Measurements from ENCODE around the gene ZSCAN21.

The ZSCAN21 gene

DNA sequence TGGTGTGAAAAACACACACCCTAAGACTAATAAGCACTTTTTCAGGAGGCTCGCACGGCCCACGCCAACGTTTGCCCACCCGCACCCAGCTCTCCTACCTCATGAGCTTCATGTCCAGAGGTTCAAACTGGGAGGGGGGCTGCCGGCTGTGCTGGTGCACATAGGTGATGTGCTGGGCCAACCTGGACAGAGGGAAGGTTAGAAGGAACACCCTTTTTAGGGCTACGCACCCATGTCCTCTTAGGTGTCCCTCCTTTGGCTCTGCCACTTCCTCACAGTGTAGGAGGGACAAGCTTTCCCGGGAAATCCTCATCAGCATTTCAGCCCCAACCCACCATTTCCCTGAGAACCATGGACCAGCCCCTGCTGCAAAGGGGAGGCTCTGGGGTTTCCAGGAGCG is 45.7 kb downstream of the ZSCAN21 start:
- H3K27ac Mint-ChIP-seq = no peak overlapping the region
- peaks cover 90% of the 10 kb centered on the region for H3K36me3 Mint-ChIP-seq
- no peak for ATAC-seq
- H3K27me3 Mint-ChIP-seq = no peaks in the 10 kb centered on the region
- H3K4me1 Mint-ChIP-seq = peaks cover 53% of the 10 kb centered on the region
- no peaks in the 10 kb centered on the region for H3K9me3 Mint-ChIP-seq
- H3K4me3 Mint-ChIP-seq = no peak overlapping the region

DNA sequence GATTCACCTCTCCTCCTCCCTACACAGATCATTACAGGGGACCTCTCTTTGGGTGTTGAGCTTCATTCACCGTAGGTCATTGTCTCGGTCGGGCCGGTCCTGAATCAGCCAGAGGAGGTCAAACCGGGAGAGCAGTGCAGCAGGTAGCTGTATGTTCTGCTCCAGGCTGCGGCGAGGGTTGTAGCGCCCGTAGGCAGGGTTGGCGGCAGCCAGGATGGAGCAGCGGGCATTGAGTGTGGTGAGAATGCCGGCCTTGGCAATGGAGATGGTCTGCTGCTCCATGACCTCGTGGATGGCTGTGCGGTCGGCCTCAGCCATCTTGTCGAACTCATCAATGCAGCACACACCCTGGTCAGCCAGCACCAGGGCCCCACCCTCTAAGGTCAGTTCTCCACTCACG is 46.1 kb downstream of the ZSCAN21 start:
- peaks cover 90% of the 10 kb centered on the region for H3K36me3 Mint-ChIP-seq
- H3K27ac Mint-ChIP-seq = no peak overlapping the region
- H3K27me3 Mint-ChIP-seq = no peaks in the 10 kb centered on the region
- no peak overlapping the region for H3K4me3 Mint-ChIP-seq
- ATAC-seq = no peak
- H3K4me1 Mint-ChIP-seq = peaks cover 48% of the 10 kb centered on the region
- no peaks in the 10 kb centered on the region for H3K9me3 Mint-ChIP-seq

DNA sequence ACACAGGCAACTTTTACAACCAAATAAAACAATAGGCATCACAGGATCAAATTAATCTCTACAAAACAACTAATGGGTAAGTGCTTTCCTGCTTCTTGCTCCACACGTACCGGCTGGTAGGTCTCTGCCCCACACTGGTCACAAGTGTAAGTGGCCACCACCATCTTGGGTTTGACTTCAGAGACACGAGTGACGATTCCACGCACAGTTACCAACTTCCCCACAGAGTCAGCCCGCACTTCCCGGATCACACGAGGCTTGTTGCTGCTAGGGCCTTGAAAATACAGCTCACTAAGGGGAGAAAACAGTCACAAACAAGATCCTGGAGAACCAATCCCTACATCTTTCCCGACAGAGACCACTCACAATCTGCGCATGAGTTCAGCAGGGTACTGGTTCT is 49.3 kb downstream of the ZSCAN21 start:
- H3K4me1 Mint-ChIP-seq = peaks cover 53% of the 10 kb centered on the region

DNA sequence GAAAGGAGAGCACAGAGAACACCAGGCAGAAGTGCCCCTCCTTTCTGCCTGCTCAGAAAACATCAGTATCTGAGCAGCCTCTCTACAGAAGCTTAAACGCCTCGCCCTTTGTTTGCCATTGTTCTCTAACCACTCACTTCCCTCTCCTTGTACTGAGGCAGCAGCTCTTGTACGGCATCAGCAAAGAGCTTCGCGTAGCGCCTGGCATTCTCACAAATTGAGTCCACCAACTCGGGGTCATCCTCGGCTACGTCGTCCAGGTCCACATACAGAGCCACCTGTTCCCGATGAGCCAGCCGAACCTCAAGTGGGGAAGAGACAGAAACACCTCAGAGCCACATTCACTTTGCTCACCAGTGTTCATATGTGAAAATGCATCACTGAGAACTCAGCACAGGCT is 49.9 kb downstream of the ZSCAN21 start:
- H3K9me3 Mint-ChIP-seq = no peaks in the 10 kb centered on the region
- H3K4me3 Mint-ChIP-seq = peak overlapping the region; percentile 92
- H3K36me3 Mint-ChIP-seq = peaks cover 60% of the 10 kb centered on the region
- H3K4me1 Mint-ChIP-seq = peaks cover 53% of the 10 kb centered on the region
- no peak for ATAC-seq
- H3K27me3 Mint-ChIP-seq = no peaks in the 10 kb centered on the region
- H3K27ac Mint-ChIP-seq = peak overlapping the region; percentile 84

More for the DNA sequence above, 49.3 kb downstream of the ZSCAN21 start:
- H3K27me3 Mint-ChIP-seq = no peaks in the 10 kb centered on the region
- H3K36me3 Mint-ChIP-seq = peaks cover 63% of the 10 kb centered on the region
- peak overlapping the region; percentile 34 for H3K4me3 Mint-ChIP-seq
- no peaks in the 10 kb centered on the region for H3K9me3 Mint-ChIP-seq
- peak overlapping the region; percentile 84 for H3K27ac Mint-ChIP-seq
- no peak for ATAC-seq

DNA sequence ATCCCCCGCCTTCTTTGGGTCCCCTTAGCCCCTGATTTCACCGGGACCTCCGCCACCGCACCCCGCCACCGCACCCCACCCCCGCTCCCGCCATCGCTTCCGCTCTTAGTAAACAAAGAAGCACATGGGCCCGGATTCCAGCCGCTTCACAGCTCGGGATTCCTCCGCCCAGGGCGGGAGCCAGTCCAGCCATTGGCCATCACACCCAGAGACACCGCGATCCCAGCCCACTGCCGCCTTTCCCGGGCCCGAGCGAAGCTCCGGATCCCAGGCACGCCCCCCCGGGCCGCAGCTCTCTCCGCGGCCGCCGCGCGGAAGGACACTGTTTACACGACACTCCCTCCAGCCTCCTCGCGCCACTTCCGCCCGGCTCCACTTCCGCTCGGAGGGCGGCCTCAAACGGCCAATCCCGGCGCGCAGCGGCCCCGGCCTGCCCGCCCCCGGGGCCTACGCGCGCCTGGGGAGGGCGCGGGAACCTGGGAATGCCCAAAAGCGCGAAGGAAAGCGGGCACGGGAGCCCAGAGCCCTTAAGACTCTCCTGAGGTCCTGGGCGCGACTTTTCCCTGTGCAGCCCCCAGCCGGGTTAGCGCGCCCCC is 50.9 kb downstream of the ZSCAN21 start:
- peak overlapping the region; percentile 84 for H3K27ac Mint-ChIP-seq
- peaks cover 61% of the 10 kb centered on the region for H3K36me3 Mint-ChIP-seq
- H3K4me1 Mint-ChIP-seq = peaks cover 52% of the 10 kb centered on the region
- ATAC-seq = peak; percentile 90
- H3K27me3 Mint-ChIP-seq = no peaks in the 10 kb centered on the region
- no peaks in the 10 kb centered on the region for H3K9me3 Mint-ChIP-seq
- peak overlapping the region; percentile 92 for H3K4me3 Mint-ChIP-seq

DNA sequence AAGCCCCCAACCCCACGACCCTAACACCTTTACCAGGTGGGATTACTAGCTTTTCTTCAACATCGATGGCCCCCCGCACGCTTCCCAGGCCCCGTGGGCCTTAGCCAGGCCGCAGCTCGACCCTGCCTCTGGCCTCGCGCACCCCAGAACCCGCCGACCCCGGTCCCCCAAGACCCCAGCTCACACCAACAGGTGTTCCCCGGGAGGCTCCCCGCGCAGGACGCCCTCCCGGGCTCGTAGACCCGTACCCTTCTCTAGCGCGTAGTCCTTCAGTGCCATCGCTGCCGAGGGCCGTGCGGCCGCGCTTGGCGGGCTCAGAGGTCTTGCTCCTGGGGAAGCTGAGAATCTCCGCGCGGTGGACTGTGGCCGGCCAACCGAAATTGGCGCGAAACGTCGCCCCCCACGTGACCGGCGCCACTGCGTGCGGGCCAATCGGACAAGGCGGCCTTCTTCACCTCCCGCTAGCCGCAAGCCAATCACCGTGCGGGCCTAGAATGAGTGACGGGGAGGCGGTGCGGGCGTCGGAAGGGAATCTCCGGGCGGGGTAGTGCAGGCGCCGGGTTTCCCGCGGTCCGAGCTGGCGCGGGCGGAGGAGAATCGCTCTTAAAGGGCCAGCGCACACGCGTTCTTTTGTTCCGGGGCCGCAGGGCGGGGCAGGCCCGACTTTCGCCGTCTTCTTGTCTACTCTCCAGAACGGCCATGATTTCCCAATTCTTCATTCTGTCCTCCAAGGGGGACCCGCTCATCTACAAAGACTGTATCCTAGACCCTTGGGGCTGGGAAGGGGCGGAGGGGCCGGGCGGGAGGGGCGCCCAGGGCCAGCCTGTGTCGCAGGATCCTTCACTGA is 51.7 kb downstream of the ZSCAN21 start, which contains the start of the genes AP4M1 and MCM7:
TSS of gene AP4M1 (plus strand) at position 628 of the 847 bp plus-strand sequence. CDS start at position 700, 72 bp downstream.
TSS of gene MCM7 (minus strand) at position 382 of the 847 bp plus-strand sequence. CDS start at position 279, 103 bp downstream.
- H3K9me3 Mint-ChIP-seq = no peaks in the 10 kb centered on the region
- ATAC-seq = peak; percentile 95
- H3K27ac Mint-ChIP-seq = peak within 1 kb of the TSS; percentile 84
- H3K36me3 Mint-ChIP-seq = peaks cover 60% of the 10 kb centered on the region
- peak within 1 kb of the TSS; percentile 92 for H3K4me3 Mint-ChIP-seq
- no peaks in the 10 kb centered on the region for H3K27me3 Mint-ChIP-seq
- peaks cover 44% of the 10 kb centered on the region for H3K4me1 Mint-ChIP-seq

DNA sequence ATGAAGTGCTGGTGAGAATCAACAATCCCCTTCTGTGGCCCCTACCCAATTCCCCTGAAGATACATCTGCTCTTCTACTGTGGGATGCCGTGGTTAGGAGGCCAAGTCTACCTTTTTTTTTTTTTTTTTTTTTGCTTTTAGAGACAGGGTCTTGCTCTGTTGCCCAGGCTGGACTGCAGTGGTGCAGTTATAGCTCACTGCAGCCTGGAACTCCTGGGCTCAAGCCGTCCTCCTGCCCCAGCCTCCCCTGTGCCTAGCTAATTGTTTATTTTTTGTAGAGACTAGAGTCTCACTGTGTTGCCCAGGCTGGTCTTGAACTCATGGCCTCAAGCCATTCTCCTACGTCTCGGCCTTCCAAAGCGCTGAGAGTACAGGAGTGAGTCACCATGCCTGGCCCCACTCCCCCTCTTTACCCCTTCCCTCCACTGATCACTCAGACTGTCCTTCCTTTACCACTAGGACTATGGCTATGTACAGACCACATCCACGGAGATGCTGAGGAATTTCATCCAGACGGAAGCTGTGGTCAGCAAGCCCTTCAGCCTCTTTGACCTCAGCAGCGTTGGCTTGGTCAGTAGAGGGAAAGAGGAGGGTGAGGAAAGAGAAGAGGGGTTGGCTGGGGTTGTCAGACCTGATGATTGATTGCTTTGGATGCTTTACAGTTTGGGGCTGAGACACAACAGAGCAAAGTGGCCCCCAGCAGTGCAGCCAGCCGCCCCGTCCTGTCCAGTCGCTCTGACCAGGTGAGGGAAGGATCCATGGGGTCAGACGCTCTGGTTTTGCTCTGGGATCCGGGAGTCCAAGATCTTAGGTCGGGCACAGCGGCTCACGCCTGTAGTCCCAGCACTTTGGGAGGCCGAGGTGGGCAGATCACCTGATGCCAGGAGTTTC is 53.6 kb downstream of the ZSCAN21 start:
- peaks cover 34% of the 10 kb centered on the region for H3K4me1 Mint-ChIP-seq
- H3K27ac Mint-ChIP-seq = peak overlapping the region; percentile 84
- H3K27me3 Mint-ChIP-seq = no peaks in the 10 kb centered on the region
- peaks cover 58% of the 10 kb centered on the region for H3K36me3 Mint-ChIP-seq
- no peak for ATAC-seq
- H3K4me3 Mint-ChIP-seq = peak overlapping the region; percentile 92
- no peaks in the 10 kb centered on the region for H3K9me3 Mint-ChIP-seq

DNA sequence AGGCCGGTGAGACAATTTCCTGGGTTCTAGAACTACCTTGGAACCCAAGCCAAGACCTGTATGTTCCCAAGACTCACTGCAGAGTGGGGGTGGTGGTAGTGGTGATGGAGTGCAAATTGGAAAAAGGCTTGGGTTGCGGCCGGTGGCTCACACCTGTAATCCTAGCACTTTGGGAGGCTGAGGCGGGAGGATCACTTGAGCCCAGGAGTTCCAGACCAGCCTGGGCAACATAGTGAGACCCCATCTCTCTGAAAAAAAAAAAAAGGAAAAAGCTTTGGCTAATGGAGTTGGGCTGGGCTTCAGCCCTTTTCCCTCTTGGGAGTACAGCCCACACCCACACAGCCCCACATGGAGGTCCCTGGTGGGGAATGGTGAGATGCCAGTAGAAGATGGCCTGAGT is 56.0 kb downstream of the ZSCAN21 start:
- Mint-ChIP-seq H3K27me3 (no peaks in the 10 kb centered on the region), H3K27ac (no peak overlapping the region), H3K9me3 (no peaks in the 10 kb centered on the region), H3K4me1 (peaks cover 14% of the 10 kb centered on the region), H3K36me3 (peaks cover 48% of the 10 kb centered on the region), H3K4me3 (no peak overlapping the region)
- no peak for ATAC-seq

DNA sequence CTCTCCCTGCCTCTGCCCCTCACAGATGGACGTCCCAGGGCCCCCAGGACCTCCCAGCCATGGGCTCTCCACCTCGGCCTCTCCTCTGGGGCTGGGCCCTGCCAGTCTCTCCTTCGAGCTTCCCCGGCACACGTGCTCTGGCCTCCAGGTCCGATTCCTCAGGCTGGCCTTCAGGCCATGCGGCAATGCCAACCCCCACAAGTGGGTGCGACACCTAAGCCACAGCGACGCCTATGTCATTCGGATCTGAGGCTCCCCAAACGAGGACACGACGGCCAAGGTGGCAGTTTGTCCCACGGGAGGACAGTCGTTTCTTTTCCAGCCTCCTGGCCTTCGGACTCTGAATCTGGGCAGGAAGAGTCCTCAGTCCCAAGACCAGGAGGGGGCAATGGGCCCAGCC is 57.1 kb downstream of the ZSCAN21 start:
- Mint-ChIP-seq H3K27ac (no peak overlapping the region), H3K36me3 (peaks cover 58% of the 10 kb centered on the region), H3K27me3 (no peaks in the 10 kb centered on the region), H3K4me1 (peaks cover 14% of the 10 kb centered on the region), H3K9me3 (no peaks in the 10 kb centered on the region), H3K4me3 (no peak overlapping the region)
- ATAC-seq = no peak

DNA sequence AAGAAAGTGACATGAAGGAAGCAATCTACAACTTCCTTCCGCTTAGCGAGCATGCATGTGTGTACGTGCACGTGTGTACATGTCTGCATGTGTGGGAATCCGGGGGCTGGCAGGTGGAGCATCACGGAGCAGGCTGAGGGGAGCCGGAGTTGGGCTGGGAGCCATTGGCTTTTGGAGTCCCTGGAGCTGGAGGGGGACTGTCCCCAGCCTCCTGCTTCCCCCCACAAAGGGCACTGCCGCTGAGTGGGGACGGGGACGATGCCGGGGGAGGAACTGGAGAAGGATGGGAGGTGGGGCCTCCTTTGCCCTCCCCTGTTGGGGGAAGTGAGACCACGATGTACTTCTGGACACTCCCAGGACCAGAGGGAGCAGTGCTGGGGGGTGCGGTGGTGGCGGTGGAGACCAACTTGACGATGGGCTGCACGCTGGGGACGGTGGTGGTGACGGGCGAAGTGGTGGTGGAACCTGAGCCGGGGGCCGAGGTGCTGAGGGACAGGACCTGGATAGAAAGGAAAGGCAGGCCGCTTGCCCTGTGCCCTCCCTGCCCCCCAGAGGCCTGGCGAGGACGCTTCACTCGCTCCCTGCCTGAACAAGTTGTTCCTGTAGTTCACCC is 57.7 kb downstream of the ZSCAN21 start:
- peaks cover 14% of the 10 kb centered on the region for H3K4me1 Mint-ChIP-seq
- H3K9me3 Mint-ChIP-seq = no peaks in the 10 kb centered on the region
- no peak overlapping the region for H3K4me3 Mint-ChIP-seq
- H3K27me3 Mint-ChIP-seq = no peaks in the 10 kb centered on the region
- H3K27ac Mint-ChIP-seq = no peak overlapping the region
- ATAC-seq = no peak
- H3K36me3 Mint-ChIP-seq = peaks cover 59% of the 10 kb centered on the region

DNA sequence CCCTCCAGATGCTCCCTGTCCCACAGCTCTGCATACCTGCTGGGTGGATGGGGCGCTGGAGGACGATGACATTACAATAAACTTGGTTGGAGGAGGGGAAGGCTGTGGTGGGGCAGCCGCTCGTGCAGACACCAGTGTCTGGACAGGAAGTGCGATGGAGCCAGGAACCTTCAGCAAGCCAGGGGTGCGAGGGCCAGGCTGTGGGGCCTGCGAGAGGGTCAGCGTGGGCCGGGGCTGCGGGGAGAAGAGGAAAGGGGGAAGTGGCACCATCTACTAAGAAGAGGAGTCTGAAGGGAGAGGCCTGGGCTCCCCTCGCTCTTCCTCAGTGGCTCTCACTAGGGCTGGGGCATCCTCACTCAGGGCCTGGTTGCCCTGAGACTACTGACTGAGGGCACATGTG is 58.3 kb downstream of the ZSCAN21 start:
- Mint-ChIP-seq H3K36me3 (peaks cover 65% of the 10 kb centered on the region), H3K27ac (no peak overlapping the region), H3K4me3 (no peak overlapping the region), H3K4me1 (peaks cover 7% of the 10 kb centered on the region), H3K9me3 (no peaks in the 10 kb centered on the region), H3K27me3 (no peaks in the 10 kb centered on the region)
- no peak for ATAC-seq

DNA sequence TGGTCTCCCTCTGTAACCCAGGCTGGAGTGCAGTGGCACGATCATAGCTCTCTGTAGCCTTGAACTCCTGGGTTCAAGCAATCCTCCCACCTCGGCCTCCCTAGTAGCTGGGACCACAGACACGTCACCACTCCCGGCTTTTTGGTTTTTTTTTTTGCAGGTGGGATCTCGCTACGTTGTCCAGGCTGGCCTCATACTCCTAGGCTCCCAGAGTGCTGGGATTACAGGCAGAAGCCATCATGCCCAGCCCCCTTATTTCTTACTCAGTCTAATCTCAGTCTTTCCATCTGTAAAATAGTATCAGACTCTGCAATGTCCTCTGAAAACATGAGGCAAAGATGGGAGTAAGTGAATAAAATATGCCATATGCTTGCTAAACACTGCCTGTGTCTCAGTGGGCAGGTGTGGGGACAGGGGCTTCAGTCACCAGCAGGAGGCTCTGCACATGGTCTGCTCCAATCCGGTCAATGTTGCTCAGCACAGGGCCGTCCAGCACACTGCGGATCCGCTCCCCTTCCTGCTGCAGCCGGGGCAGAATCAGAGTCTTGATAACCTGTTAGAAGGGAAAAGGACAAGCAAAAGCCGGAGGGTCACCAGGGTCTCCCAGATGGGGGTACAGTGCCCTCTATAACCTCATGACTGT is 60.1 kb downstream of the ZSCAN21 start:
- no peak for ATAC-seq
- H3K9me3 Mint-ChIP-seq = no peaks in the 10 kb centered on the region
- H3K36me3 Mint-ChIP-seq = peaks cover 69% of the 10 kb centered on the region
- H3K4me1 Mint-ChIP-seq = peaks cover 5% of the 10 kb centered on the region
- no peaks in the 10 kb centered on the region for H3K27me3 Mint-ChIP-seq
- H3K4me3 Mint-ChIP-seq = no peak overlapping the region
- H3K27ac Mint-ChIP-seq = no peak overlapping the region

DNA sequence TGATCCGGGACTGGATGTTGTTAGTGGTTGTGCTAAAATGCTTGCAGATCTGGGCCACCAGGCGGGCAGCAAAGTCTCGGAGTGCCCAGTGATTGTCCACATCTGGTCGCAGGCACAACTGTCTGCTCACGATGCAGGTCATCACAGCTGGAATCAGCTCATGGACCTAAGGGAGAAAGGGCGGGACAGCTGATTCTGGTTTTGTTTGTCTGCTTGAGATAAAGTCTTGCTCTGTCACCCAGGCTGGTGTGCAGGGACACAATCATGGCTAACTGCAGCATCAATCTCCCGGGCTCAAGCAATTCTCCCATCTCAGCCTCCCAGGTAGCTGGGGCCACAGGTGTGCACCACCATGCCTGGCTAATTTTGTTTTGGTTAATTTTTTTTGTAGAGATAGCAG is 61.6 kb downstream of the ZSCAN21 start:
- H3K27me3 Mint-ChIP-seq = no peaks in the 10 kb centered on the region
- peaks cover 5% of the 10 kb centered on the region for H3K4me1 Mint-ChIP-seq
- no peak for ATAC-seq
- H3K4me3 Mint-ChIP-seq = no peak overlapping the region
- H3K9me3 Mint-ChIP-seq = no peaks in the 10 kb centered on the region
- peaks cover 55% of the 10 kb centered on the region for H3K36me3 Mint-ChIP-seq
- H3K27ac Mint-ChIP-seq = no peak overlapping the region

DNA sequence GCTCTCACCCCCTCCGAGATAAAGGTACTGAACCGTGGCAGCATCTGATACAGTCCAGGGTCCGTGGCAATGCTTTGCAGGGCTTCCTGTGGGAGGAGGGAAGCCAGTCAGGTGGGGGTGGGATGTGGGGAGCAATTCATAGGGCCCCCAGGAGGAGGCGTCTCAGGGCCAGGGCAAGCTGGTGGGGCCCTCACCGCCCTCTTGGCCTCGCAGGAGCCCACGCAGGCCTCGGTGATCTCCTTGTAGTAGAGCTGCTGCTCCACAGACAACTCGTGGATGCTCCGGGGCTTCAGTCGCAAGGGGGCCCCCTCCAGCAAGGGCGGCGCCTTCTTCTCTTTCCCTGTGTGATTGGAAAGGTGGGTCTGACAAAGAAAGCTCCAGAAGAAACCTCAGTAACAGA is 62.3 kb downstream of the ZSCAN21 start:
- Mint-ChIP-seq H3K4me3 (no peak overlapping the region), H3K4me1 (peaks cover 5% of the 10 kb centered on the region), H3K9me3 (no peaks in the 10 kb centered on the region), H3K27ac (no peak overlapping the region), H3K27me3 (no peaks in the 10 kb centered on the region), H3K36me3 (peaks cover 51% of the 10 kb centered on the region)
- no peak for ATAC-seq
